Hindlimb muscle (tissue), 1 donor: Measurements from ENCODE around the gene ZNF780A. TPM values are rescaled to one million over a fixed set of nuclear protein-coding genes. Genes with fewer than 3 reads are reported as not detected.
"Not testable (repeated sequence)": the region's sequence is repeated elsewhere in the genome, so short reads cannot be mapped to it uniquely, and the experiment has no call there.

Experiments used
- DNase-seq: peaks from one replicate; pipeline ENCODE4 v3.0.0-alpha.2; 2013
- polyA plus RNA-seq: library from polyadenylated mRNA; unstranded; fragments of 120-200 nt; gene quantifications from one replicate; pipeline ENCODE4 v1.2.1, GENCODE V29; 2013; ENCODE audit not compliant: insufficient read length

The ZNF780A gene
- polyA plus RNA-seq, 1 donor = 8.1 TPM

DNA sequence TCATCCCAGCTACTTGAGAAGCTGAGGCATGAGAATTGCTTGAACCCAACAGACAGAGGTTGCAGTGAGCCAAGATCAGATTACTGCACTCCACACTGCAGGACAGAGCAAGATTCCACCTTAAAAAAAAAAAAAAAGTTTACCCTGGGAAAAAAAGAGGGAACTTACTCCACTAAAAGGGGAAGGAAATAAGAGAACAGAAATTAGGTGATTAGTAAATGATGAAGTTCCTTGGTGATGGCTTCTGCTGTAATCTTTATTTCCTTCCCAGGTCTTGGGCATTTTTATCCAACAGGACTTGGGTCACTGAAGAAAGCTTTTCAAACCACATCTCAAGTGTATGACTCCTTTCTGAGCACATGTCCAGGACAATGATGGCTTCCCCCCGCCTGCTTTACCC, 9.3 kb downstream of the ZNF780A start:
- no peak for DNase-seq

DNA sequence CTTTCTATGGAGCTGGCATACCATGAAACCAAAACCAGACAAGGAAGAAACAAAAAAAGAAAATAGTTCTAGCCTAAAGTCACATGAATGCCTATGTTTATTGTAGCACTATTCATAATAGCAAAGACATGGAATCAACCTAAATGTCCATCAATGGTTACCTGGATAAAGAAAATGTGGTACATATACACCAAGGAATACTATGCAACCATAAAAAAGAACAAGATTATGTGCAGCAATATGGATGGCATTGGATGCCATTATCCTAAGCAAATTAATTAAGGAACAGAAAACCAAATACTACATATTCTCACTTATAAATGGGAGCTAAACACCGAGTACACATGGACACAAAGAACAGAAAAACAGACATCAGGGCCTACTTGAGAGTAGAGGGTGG, 10.5 kb downstream of the ZNF780A start:
- DNase-seq = no peak

GRCh38 chr19:40078377-40078776, 12.4 kb downstream of the ZNF780A start:
- no peak for DNase-seq

DNA sequence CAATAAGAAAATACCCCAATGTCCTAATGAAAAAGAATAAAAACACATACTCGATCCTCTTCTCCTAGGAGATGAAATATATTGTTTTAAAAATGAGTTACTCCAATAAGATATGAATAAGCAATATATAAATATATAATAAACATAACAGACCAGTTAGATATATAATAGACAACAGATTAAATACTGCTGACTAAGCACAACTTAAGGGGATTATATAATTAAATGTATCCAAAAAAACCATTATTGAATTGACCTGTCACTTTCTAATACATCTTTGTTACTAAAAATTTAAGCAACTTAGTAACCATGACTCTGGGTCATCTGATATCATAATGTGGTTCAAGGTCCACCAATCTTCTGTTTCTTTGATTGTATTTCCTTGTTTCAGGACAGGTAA, 20.7 kb downstream of the ZNF780A start:
- no peak for DNase-seq

GRCh38 chr19:40059624-40060023, 31.1 kb downstream of the ZNF780A start:
- no peak for DNase-seq

DNA sequence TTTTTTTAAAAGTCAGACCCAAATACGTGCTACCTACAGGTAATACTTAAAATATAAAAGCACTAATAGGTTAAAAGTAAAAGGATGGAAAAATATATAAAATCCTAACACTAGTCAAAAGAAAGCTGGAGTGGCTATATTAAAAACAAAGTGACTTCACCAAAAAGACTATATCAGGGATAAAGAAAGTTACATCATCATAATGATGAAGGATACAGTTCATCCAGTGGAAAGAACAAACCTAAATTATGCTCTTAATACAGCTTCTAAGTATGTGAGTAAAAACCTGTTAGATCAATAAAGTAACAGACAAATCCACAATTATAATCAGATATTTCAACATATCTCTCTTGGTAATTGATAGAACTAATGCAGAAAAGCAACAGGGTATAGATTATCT, 33.6 kb downstream of the ZNF780A start:
- no peak for DNase-seq

GRCh38 chr19:40056505-40056904, 34.2 kb downstream of the ZNF780A start:
- DNase-seq = no peak

DNA sequence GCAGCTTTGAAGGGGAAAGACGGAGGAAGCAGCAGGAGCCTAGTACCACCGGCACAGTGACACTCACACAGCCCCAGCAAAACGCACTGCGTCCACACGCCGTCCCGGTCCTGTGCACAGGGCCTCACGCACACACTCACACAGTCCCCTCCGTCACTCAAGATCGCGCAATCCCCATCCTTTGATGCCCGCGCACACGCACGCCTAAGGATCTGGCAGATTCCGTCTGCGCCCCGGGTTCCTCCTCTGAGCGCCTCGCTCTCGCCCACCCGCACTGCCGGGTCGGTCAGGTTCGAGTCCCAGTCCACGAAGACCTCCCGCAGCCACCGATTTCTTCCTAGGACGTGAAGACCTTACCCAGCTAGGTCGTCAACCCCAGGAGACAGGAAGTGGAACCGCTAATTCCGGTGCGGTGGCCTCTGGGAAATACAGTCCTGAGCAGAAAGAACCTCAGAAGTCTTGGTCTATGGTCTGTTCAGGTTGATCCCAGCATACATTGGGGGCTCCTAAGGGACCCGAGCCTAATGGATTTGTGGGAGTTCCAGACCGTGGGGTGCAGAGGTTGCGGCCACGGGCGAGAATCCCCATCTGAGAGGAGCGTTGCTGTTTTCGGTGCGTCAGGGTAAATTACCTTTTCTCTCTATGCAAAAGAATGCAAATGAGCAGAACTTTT, 34.8 kb downstream of the ZNF780A start, which contains the start of gene ZNF780B:
ZNF780B (minus strand) TSS at position 400 of the 673 bp plus-strand sequence. CDS start 5,899 bp downstream, outside the sequence.
- DNase-seq = peak; percentile 52

DNA sequence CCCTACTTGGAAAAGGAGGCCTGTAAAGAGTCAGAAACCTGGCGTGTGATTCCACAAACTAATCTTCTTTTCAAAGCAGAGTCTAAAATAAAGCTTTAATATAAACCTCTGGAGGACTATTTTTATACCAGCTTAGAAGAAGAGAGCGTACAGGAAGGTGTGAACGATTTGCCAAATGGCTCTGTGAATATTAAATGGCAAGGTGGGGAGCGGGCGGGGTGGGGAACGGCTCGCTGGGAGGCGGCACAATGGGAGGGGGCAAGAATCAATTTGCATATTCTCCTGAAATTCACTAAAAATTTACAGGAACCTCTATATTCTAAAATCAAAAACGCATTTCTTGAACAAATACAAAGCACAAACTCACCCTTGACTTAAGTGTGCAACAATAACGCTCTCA, 35.7 kb downstream of the ZNF780A start:
- DNase-seq = no peak

GRCh38 chr19:40054632-40055031, 36.1 kb downstream of the ZNF780A start:
- no peak for DNase-seq

- no peak for DNase-seq
Observed at GRCh38 chr19:40053491-40053890, 37.3 kb downstream of the ZNF780A start.

GRCh38 chr19:40041718-40042117, 49.0 kb downstream of the ZNF780A start:
- not testable (repeated sequence) for DNase-seq

- not testable (repeated sequence) for DNase-seq
Observed at GRCh38 chr19:40038047-40038446, 52.7 kb downstream of the ZNF780A start.

GRCh38 chr19:40035996-40036395, 54.7 kb downstream of the ZNF780A start:
- no peak for DNase-seq

- DNase-seq = no peak
Observed at GRCh38 chr19:40033989-40034560, 56.7 kb downstream of the ZNF780A start.

DNA sequence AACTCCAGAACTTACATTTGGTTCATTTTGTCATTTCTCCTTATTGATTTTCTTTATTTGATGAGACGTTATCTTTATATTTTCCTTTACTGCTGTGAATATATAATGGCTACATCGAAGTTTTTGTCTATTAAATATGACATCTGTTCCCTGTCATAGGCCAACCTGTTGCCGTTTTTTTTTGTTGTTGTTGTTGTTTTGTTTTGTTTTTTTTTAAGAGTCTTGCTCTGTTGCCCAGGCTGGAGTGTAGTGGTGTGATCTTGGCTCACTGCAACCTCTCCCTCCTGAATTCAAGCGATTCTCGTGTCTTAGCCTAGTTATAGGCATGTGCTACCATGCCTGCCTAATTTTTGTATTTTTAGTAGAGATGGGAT, 64.2 kb downstream of the ZNF780A start:
- no peak for DNase-seq

GRCh38 chr19:40025938-40026596, 64.7 kb downstream of the ZNF780A start:
- no peak for DNase-seq

DNA sequence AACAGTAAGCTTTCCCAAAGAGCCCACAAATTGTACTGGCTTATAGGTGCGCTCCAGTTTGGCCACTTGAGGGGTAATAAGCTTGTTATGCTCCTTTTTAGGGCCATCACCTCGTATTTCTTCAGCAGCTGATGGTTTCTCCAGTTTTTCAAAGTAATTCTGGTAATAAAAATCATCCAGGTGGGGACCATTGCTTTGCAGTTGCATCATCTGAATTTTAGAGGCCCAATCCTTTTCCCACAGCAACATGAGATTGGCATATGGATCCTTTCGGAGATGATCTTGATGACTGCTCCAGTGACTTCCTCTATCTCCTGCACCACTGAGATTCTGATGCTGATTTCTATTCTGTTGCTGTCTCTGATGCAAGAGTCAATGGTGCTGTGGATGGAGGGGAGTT, 66.8 kb downstream of the ZNF780A start:
- no peak for DNase-seq

Other genes with a start within 250 kb of the ZNF780A start
- gene FBL, start 244.6 kb downstream of the ZNF780A start, polyA plus RNA-seq = 240 TPM
- gene FCGBP, start 156.3 kb downstream of the ZNF780A start, polyA plus RNA-seq = 17.9 TPM
- gene PSMC4, start 119.8 kb downstream of the ZNF780A start, polyA plus RNA-seq = 61.6 TPM
- gene ZNF546, start 93.9 kb downstream of the ZNF780A start, polyA plus RNA-seq = 4.4 TPM
- gene ZNF780B, start 34.7 kb downstream of the ZNF780A start, polyA plus RNA-seq = 13.4 TPM
- 12.3 TPM for gene MAP3K10, start 100.5 kb upstream of the ZNF780A start, polyA plus RNA-seq
- gene TTC9B, start 127.4 kb upstream of the ZNF780A start, polyA plus RNA-seq = not detected
- gene CCNP, start 135.7 kb upstream of the ZNF780A start, polyA plus RNA-seq = 0.49 TPM
- gene AKT2, start 194.4 kb upstream of the ZNF780A start, polyA plus RNA-seq = 214 TPM